Islet of Langerhans (tissue), 1 donor: ENCODE data around the gene PRKCH.

Experiments used
- FAIRE-seq: peaks from one replicate; lab custom pipeline; 2011; peaks lifted over from hg19 to GRCh38; lab: Jason Lieb, UNC

PRKCH gene

DNA sequence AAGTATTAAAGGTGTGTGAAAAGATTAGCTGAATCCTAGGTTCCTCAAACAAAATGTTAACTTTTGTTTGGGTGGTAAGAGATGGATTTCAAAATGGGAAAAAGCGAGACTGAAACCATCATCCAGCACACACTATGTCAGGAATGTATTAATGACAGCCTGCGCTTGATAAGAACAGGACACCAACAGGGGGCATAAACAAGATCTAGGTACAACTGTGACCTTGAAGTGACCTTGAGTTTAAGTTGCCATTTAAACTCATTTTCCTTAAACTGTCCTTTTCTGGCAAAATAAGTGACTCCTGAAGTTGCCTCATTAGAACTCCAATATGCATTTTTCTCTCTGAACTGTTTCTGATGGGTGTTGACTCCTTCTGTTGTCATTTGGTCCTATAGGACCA, 17.1 kb downstream of the PRKCH start:
- no peak for FAIRE-seq

DNA sequence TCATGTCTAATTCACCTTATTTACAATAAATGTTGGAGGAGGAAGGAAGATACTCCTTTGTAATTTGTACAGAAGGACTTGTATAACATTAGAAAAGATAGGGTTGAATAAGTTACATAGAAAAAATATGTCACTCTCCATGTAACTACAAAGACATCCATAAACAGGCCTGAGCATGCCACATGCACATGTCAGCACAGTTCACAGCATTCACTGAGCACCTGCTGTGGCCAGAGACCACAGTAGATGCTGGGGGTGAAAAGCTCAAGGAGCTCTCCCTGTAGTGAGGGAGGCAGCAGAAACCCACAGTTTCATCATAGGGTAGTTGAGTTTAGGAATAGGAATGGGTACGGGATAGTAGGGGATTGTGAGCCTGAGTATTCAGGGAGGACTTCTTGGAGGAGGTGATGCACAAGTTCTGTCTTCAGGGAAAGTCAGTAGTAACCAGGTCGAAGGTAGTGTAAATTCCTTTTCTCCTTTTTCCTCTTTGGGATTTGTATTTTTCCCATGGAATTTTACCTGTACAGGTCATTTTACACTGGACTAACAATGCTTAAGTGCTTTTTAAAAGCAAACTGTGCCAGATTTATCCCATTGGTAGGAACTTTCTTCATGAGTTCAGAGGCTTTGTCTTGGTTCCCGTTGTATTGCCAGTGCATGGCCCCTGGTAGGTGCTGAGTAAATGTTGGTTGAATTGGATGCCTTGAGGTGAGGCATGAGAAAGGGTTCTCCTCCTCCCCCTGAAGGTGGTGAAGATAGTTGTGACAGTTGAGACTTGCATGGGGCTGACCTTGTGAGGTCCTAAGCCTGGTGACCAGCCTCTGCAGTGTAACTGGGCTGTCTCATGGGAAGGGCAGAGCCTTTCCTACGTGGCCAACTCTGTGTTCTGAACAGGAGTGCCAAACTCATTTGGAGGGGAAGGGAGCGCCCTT, 20.2 kb downstream of the PRKCH start:
- no peak for FAIRE-seq

DNA sequence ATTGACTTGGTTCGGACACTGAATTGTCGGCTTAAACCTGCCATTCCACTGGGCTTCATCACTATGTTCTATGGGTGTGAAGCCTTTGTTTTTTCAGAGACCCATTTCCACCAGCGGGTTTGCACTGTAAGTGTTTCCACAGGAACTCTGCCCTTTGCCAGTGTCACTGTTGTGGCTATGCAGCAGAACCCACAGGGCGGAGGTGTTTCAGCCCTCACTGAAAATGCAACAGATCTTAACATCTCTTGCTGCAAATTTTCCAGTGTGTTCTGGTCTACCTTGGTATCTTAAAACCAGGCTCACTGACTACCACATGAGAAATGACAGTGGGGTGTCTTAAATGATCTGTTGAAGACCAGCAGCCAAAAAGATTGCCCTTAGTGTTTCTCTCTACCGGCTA, 21.1 kb downstream of the PRKCH start:
- FAIRE-seq = no peak

DNA sequence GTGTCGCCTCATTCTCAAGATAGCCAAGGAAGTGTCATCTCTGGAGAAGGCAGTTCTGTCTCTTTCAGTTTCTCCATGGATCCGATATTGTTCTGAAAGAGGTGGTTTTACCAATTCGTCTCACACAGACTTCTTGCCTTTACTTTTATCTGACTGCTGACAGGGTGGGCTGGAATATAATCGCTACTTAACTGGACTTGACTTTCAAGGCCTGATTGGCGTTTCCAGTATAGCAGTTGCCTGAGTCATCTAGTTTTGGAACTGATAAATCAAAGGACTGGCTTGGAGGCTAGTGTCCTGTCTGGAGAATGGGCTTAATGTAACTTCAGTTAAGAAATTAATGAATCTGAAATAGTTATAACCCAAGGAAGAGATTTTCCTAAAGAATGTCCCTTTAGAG, 21.6 kb downstream of the PRKCH start:
- FAIRE-seq = no peak

DNA sequence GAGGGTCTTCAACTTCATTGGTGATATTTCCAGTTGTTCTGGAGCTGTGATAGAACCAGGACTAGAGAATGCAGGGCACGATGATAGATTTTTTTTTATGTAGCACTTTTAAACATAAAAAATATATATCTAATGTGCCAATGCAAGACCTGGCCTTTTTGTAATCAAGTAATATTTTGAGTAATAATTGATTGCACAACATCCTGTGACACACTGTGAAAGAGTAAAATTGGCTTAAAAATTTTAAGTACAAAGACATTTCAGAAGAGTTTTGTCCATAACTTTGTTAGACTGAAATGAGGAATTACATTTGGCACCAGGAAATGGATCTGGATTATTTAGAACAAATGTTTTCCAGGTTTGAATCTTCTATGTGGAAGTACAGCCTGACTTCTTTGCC, 22.1 kb downstream of the PRKCH start:
- no peak for FAIRE-seq

DNA sequence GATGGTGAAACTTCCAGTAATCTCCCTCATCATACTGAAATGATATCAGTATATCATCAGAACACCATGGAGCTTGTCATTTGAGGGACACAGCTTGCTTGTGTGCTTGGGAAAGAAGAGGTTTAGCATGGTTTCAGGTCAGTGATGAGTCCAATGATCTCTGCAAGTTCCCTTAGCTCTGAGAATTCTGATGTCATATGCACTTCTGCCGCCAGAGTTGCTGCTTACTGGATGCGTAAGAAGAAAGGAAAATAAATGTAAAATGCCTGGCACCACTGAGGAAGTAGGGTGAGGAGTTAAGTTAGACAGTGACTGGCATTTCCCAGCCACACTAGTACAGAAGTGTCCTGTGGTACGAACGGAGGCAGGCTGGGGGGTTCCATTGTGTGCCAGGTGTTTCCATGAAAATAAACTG, 22.6 kb downstream of the PRKCH start:
- FAIRE-seq = no peak

DNA sequence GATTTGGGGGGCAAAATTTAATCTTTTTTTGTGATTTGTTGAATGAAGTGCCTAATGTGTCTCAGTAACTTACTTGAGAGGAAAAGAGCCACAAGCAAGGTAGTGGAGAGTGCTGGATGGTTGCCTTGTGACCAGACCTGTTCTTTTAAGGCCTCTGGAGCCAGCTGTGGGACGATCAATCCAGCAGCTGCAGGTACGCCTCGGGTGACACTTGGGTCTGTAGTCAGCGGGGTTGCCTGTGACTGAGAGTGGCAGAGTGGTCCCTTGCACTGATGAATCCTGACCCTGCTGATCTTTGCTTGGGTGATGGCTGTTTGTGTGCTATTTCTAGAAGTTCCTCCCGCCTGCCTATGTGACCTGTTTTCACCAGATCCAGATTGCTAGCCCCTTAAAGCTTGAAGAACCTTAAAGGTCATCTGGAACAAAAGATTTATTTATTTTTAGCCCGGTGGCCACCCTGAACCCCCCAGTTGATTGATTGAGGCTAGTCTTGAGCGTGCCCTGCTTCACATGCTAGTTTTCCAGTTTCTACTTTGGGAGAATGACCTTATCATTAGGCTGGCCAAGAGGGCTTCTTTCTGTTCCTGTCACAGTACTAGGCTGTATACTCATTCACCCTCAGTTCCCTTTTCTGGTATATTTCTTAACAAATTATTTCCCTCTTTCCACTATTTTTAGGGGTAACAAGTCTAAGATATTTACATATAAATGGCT, 23.2 kb downstream of the PRKCH start:
- no peak for FAIRE-seq

DNA sequence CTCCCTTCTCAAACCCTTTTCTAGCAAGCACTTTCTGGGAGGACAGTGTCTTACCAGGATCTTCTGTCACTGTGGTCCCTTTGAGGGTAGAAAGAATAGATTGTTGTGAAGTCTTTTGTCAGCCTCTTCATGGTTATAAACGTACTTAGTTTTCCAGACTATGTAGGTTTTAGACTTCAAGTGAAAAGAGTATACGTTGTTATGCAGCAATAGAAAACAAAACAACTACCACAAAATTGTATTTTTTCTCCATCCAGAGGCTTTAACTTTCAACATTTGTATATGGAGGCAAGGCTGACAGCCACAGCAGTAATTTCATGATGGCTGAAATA, 23.7 kb downstream of the PRKCH start:
- FAIRE-seq = no peak

DNA sequence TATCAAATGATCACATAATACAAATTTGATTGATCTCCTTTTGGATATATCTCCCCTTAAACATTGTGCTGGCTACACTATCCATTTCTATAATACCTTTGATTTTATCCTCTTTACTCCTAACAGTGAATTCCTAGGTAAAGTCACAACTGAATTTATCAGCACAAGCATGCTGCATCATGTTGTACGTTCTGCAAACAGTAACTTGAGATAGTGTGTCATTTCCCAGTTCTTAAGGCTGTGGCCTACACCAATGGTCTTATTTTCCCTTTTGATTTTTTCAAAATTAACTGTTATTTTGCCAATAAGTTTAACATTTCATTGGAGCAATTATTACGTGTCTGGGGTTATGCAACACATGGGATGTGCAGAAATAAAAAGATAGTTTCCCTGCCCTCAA, 24.8 kb downstream of the PRKCH start:
- no peak for FAIRE-seq

GRCh38 chr14:61346793-61347192, 25.4 kb downstream of the PRKCH start:
- no peak for FAIRE-seq

DNA sequence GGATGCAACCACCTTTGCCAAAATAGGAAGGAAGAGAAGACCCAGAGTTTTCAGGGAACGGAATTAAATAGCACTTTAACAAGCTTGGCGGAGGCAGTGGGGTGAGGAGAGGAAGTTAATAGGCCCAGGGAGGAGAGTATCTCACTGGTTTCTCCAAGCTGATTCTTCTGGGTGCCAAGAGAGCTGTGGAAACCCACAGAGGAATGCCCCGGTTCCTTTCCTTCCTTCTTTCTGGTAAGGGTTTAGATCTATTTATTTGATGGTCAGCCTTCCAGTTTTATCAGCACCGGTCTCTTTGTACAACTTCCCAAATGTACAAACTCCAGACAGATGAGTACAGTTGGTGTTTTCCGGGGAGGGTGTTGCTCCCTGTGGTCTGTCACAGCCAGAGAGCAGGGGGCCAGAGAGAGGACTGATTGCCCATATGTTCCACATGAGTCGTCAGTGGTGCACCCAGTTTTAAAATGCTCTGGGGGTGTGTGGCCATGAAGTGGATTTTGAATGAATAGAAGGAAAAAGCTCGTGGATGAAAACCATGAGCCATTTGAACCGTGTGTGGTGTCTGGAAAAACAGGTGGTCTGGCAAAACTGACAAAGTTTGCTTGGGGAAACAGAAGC, 26.6 kb downstream of the PRKCH start:
- FAIRE-seq = no peak

GRCh38 chr14:61350427-61351270, 29.3 kb downstream of the PRKCH start:
- FAIRE-seq = no peak

- FAIRE-seq = no peak
Measured at GRCh38 chr14:61351477-61351876, 30.1 kb downstream of the PRKCH start.

GRCh38 chr14:61355892-61356325, 34.5 kb downstream of the PRKCH start:
- FAIRE-seq = no peak

- no peak for FAIRE-seq
Measured at GRCh38 chr14:61357123-61357522, 35.7 kb downstream of the PRKCH start.

GRCh38 chr14:61358554-61359226, 37.3 kb downstream of the PRKCH start:
- FAIRE-seq = no peak

- FAIRE-seq = no peak
Measured at GRCh38 chr14:61360796-61361525, 39.6 kb downstream of the PRKCH start.

DNA sequence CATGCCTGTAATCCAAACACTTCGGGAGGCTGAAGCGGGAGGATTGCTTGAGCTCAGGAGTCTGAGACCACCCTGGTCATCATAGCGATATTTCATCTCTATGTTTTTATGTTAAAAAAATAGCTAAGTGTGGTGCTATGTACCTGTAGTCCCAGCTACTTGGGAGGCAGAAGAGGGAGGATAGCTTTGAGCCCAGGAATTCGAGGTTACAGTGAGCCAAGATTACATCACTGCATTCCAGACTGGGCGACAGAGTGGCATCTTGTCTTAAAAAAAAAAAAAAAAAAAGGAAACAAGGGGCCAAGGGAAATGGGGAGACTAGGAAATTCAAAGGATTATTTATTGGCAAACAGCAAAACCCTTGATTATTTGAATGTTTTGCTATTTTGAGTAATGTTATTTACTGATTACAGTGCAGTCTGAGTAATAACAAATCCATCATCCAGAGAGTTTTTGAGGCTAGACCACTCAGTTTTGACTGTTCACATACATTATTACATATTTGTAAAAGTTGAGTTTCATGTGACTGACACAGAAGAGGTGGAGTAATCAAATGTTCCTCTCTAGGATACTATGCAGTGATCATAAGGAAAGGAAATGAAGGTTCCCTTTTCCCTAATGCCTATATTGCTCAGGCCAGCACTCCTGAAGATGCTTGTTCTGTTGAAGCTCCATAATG, 40.8 kb downstream of the PRKCH start:
- FAIRE-seq = no peak

GRCh38 chr14:61364243-61364642, 42.9 kb downstream of the PRKCH start:
- no peak for FAIRE-seq

GRCh38 chr14:61365667-61366212, 44.4 kb downstream of the PRKCH start:
- FAIRE-seq = no peak
